AG09309 (cell line): ENCODE measurements around the gene PCK1.

Source experiments
- DNase-seq: peaks from one replicate; pipeline ENCODE4 v3.0.0-alpha.2; 2010; ENCODE audit warnings: low read depth
- H3K4me3 ChIP-seq: 2 replicates; pipeline ENCODE4 v1.5.1; 2011; ENCODE audit warnings: mild to moderate bottlenecking, low read depth, low read length, moderate library complexity; ENCODE audit not compliant: control insufficient read depth
- CTCF ChIP-seq: IDR thresholded peaks from 2 replicates; pipeline ENCODE4 v1.5.1; 2011; ENCODE audit warnings: mild to moderate bottlenecking, low read depth, low read length, inconsistent platforms; ENCODE audit not compliant: insufficient read depth, control insufficient read depth; ENCODE audit errors: missing control alignments

PCK1 gene

GRCh38 chr20:57559658-57560553 lies 1.0 kb upstream of the PCK1 start:
- no peak for DNase-seq
- no peak overlapping the region for H3K4me3 ChIP-seq
- TF ChIP-seq CTCF, result no peak

GRCh38 chr20:57561356-57562279 lies 708 bp downstream of the PCK1 start:
- TF ChIP-seq CTCF, result no peak
- no peak for DNase-seq
- no peak overlapping the region for H3K4me3 ChIP-seq

- TF ChIP-seq CTCF, result no peak
- no peak for DNase-seq
- no peak overlapping the region for H3K4me3 ChIP-seq
Measured at GRCh38 chr20:57562541-57563465, 1.9 kb downstream of the PCK1 start.

GRCh38 chr20:57563522-57563921 lies 2.6 kb downstream of the PCK1 start:
- no peak for TF ChIP-seq CTCF
- DNase-seq, result no peak
- no peak overlapping the region for H3K4me3 ChIP-seq

- no peak overlapping the region for H3K4me3 ChIP-seq
- DNase-seq, result no peak
- TF ChIP-seq CTCF, result no peak
Measured at GRCh38 chr20:57564180-57564802, 3.4 kb downstream of the PCK1 start.
